ENCODE measurements around the gene PMIS2.

Gene PMIS2

GRCh38 chr19:35629332-35629633 is 43.3 kb downstream of the PMIS2 start:
- no peak for DNase-seq (ENCODE audit: low spot score)

GRCh38 chr19:35633727-35634440 is 47.9 kb downstream of the PMIS2 start:
- DNase-seq (ENCODE audit: low spot score) = no peak

GRCh38 chr19:35636651-35637050 is 50.7 kb downstream of the PMIS2 start:
- DNase-seq (ENCODE audit: low spot score) = no peak
